Body of pancreas (tissue), 4 donors: ENCODE results near the gene NARF. TPM values are rescaled to one million over a fixed set of nuclear protein-coding genes. Genes with fewer than 3 reads are reported as not detected.

Source experiments
- ATAC-seq: fragments of 150-250 bp; one replicate; pipeline ENCODE4 v1.9.1; 2016
- DNase-seq, 4 donors: peaks; one replicate each; pipeline ENCODE4 v3.0.0-alpha.2; 2019
- H3K27ac ChIP-seq, 4 donors: fragments of 200-600 bp; sonication (generic); 1 replicate in 3 of 4; 2 replicates in 1 of 4; pipeline versions ENCODE4 v1.5.1 to v1.6.1; 2016 to 2019; ENCODE audit warnings: mild to moderate bottlenecking in 1 of 4, mixed read lengths in 1 of 4, moderate library complexity in 1 of 4
- H3K27me3 ChIP-seq, 2 donors: fragments of 200-600 bp; sonication (generic); one replicate each; pipeline ENCODE4 v1.6.0; 2016; ENCODE audit warnings: mild to moderate bottlenecking in 1 of 2
- H3K36me3 ChIP-seq, 2 donors: fragments of 200-600 bp; sonication (generic); replicated peaks in 1 of 2; 2 replicates each; pipeline ENCODE4 v1.5.1; 2016; ENCODE audit warnings: low read depth in 2 of 2; ENCODE audit not compliant: insufficient read depth in 1 of 2
- H3K4me1 ChIP-seq: fragments of 200-600 bp; sonication (generic); one replicate; pipeline ENCODE4 v1.6.0; 2016
- H3K4me3 ChIP-seq, 2 donors: fragments of 200-600 bp; sonication (generic); 1 replicate in 1 of 2; 2 replicates in 1 of 2; pipeline ENCODE4 v1.5.1; 2016 to 2019
- H3K9me3 ChIP-seq, 3 donors: fragments of 200-600 bp; sonication (generic); 1 replicate in 2 of 3; 2 replicates in 1 of 3; pipeline ENCODE4 v1.5.1; 2016
- CTCF ChIP-seq, 7 experiments: fragments of 450-650 bp in 4 of 7; fragments of 200-600 bp in 3 of 7; sonication (generic) in 3 of 7; IDR thresholded peaks; one replicate each; pipeline ENCODE4 v1.5.1; 2016 to 2019; ENCODE audit warnings: antibody characterized with exemption in 7 of 7
- POLR2A ChIP-seq, 3 donors: fragments of 450-650 bp; IDR thresholded peaks; one replicate each; pipeline ENCODE4 v1.6.1; 2016; ENCODE audit warnings: antibody characterized with exemption in 3 of 3, mild to moderate bottlenecking in 2 of 3
- WGBS, 2 donors: methylation state at CpG; one replicate each; pipeline ENCODE4 v1.1.5; 2017; 5-methylcytosine and 5-hydroxymethylcytosine counted together
- intact Hi-C: fragments of 100-400 bp; cut with DNase I; formaldehyde crosslinking; loops from one replicate; pipeline ENCODE4 v1.15.1; 2023
- total RNA-seq, 2 donors: library from RNA; depleted of rRNA; stranded (reverse); fragments of >200 nt; gene quantifications; one replicate each; pipeline ENCODE4 v1.1.0, GENCODE V29; 2016

Gene NARF
- total RNA-seq, 2 donors from 2014 or later: 14.5 to 85.4 TPM

- no peaks in the 10 kb centered on the region for H3K27me3 ChIP-seq
- H3K4me3 ChIP-seq: no peak overlapping the region
- no peaks in the 10 kb centered on the region for H3K4me1 ChIP-seq
- H3K27ac ChIP-seq: no peak overlapping the region
- no peaks in the 10 kb centered on the region for H3K9me3 ChIP-seq
- intact Hi-C loops: no loop called here
- H3K36me3 ChIP-seq: peaks cover 0 to 6% of the 10 kb centered on the region in 2 donors
- WGBS, 2 donors: 97 to 98% methylated on average over 7 of the region's 7 CpGs
- ATAC-seq: no peak
- DNase-seq: no peak
- TF ChIP-seq POLR2A (IDR thresholded peaks at IDR 0.05) (no peak), CTCF (IDR thresholded peaks at IDR 0.05) (no peak)
These were observed 11.5 kb downstream of the NARF start for GRCh38 chr17:82470065-82470464.

- TF ChIP-seq CTCF (IDR thresholded peaks at IDR 0.05) (no peak), POLR2A (IDR thresholded peaks at IDR 0.05) (no peak)
- H3K4me3 ChIP-seq: no peak overlapping the region
- intact Hi-C loops: no loop called here
- no peaks in the 10 kb centered on the region for H3K9me3 ChIP-seq
- H3K27ac ChIP-seq: no peak overlapping the region
- H3K4me1 ChIP-seq: no peaks in the 10 kb centered on the region
- peaks cover 0 to 18% of the 10 kb centered on the region in 2 donors for H3K36me3 ChIP-seq
- H3K27me3 ChIP-seq: no peaks in the 10 kb centered on the region
- whole genome bisulfite sequencing, 2 donors: 81 to 84% methylated on average over 11 of the region's 11 CpGs
- ATAC-seq (no peak), DNase-seq (no peak)
These were observed 15.9 kb downstream of the NARF start for GRCh38 chr17:82474223-82475010.

GRCh38 chr17:82475458-82475857 lies 16.9 kb downstream of the NARF start:
- ATAC-seq (no peak), DNase-seq (no peak)
- Histone ChIP-seq H3K27ac (no peak overlapping the region), H3K4me1 (no peaks in the 10 kb centered on the region), H3K36me3 (peaks cover 0 to 23% of the 10 kb centered on the region in 2 donors), H3K9me3 (no peaks in the 10 kb centered on the region), H3K4me3 (no peak overlapping the region), H3K27me3 (no peaks in the 10 kb centered on the region)
- TF ChIP-seq POLR2A (IDR thresholded peaks at IDR 0.05) (no peak), CTCF (IDR thresholded peaks at IDR 0.05) (no peak)
- 91 to 96% methylated on average over 8 of the region's 8 CpGs for WGBS, 2 donors
- intact Hi-C loops: no loop called here

GRCh38 chr17:82477934-82478333 lies 19.4 kb downstream of the NARF start:
- intact Hi-C loops: no loop called here
- no peaks in the 10 kb centered on the region for H3K4me1 ChIP-seq
- ATAC-seq (no peak), DNase-seq (no peak)
- no peaks in the 10 kb centered on the region for H3K9me3 ChIP-seq
- no peak for TF ChIP-seq CTCF (IDR thresholded peaks at IDR 0.05)
- no peak for TF ChIP-seq POLR2A (IDR thresholded peaks at IDR 0.05)
- no peak overlapping the region for H3K27ac ChIP-seq
- peaks cover 0 to 22% of the 10 kb centered on the region in 2 donors for H3K36me3 ChIP-seq
- H3K4me3 ChIP-seq: no peak overlapping the region
- H3K27me3 ChIP-seq: no peaks in the 10 kb centered on the region
- WGBS, 2 donors: 84 to 92% methylated on average over 7 to 8 of the region's 8 CpGs

- Histone ChIP-seq H3K36me3 (peaks cover 2 to 29% of the 10 kb centered on the region in 2 donors), H3K4me3 (no peak overlapping the region), H3K9me3 (no peaks in the 10 kb centered on the region), H3K27ac (no peak overlapping the region), H3K27me3 (no peaks in the 10 kb centered on the region), H3K4me1 (no peaks in the 10 kb centered on the region)
- TF ChIP-seq CTCF (IDR thresholded peaks at IDR 0.05) (no peak), POLR2A (IDR thresholded peaks at IDR 0.05) (no peak)
- WGBS, 2 donors: 86 to 92% methylated on average over 5 of the region's 5 CpGs
- intact Hi-C loops: no loop called here
- DNase-seq: no peak
- ATAC-seq: no peak
These were observed 21.1 kb downstream of the NARF start for GRCh38 chr17:82479602-82480001.
